ENCODE measurements around the gene LMTK2.

DNA sequence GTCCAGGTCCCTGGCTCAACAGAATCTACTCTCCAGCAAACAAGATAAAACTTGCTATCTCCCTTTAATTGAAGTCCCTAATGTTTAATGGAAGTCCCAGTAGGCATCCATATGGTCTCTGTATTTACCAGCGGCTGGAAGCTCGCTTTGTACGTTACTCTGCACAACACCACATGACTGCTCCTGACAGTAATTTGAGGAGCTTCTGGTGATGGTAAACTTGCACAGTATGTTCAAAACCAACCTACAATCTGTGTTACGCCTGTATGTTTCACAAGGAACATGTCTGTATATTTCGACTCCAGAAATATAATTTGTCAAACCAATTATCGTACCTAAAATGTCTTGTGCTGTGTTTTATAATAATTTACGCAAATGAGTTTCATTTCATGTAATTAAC, 149.8 kb downstream of the LMTK2 start:
- TF ChIP-seq, protein P1, sequence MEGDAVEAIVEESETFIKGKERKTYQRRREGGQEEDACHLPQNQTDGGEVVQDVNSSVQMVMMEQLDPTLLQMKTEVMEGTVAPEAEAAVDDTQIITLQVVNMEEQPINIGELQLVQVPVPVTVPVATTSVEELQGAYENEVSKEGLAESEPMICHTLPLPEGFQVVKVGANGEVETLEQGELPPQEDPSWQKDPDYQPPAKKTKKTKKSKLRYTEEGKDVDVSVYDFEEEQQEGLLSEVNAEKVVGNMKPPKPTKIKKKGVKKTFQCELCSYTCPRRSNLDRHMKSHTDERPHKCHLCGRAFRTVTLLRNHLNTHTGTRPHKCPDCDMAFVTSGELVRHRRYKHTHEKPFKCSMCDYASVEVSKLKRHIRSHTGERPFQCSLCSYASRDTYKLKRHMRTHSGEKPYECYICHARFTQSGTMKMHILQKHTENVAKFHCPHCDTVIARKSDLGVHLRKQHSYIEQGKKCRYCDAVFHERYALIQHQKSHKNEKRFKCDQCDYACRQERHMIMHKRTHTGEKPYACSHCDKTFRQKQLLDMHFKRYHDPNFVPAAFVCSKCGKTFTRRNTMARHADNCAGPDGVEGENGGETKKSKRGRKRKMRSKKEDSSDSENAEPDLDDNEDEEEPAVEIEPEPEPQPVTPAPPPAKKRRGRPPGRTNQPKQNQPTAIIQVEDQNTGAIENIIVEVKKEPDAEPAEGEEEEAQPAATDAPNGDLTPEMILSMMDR (conservative IDR thresholded peaks at IDR 0.05) = no peak
- TF ChIP-seq EZH2 (IDR thresholded peaks at IDR 0.05; ENCODE audit: low read depth) = no peak

Measured in PC-9 (cell line).